Aorta (tissue), 5 donors: Measurements from ENCODE around the gene HBA1. TPM values are rescaled to one million over a fixed set of nuclear protein-coding genes. Genes with fewer than 3 reads are reported as not detected.
"Not testable (repeated sequence)": the region's sequence is repeated elsewhere in the genome, so short reads cannot be mapped to it uniquely, and the experiment has no call there.

Source experiments
- ATAC-seq: fragments of 200-7000 bp; cut with Tn5 transposase; one replicate; pipeline ENCODE4 v1.9.1; 2022; ENCODE audit warnings: moderate library complexity; ENCODE audit not compliant: low FRiP score
- DNase-seq, 2 donors: peaks; one replicate each; pipeline ENCODE4 v3.0.0-alpha.2; 2020
- H3K27ac ChIP-seq, 2 donors: one replicate each; pipeline ENCODE4 v1.5.1; 2013; ENCODE audit warnings: low read length in 2 of 2, mild to moderate bottlenecking in 2 of 2, moderate library complexity in 2 of 2, control low read depth in 1 of 2, inconsistent platforms in 1 of 2, low read depth in 1 of 2
- H3K27me3 ChIP-seq, 2 donors: one replicate each; pipeline ENCODE4 v1.6.1; 2013; ENCODE audit warnings: control low read depth in 1 of 2, low read length in 1 of 2, mild to moderate bottlenecking in 1 of 2, moderate library complexity in 1 of 2; ENCODE audit not compliant: insufficient read depth in 2 of 2, control insufficient read depth in 1 of 2
- H3K36me3 ChIP-seq, 2 donors: one replicate each; pipeline ENCODE4 v1.6.1; 2013; ENCODE audit warnings: control low read depth in 1 of 2, low read length in 1 of 2, mild to moderate bottlenecking in 1 of 2; ENCODE audit not compliant: insufficient read depth in 2 of 2, control insufficient read depth in 1 of 2
- H3K4me1 ChIP-seq, 2 donors: one replicate each; pipeline ENCODE4 v1.6.1; 2013; ENCODE audit warnings: low read length in 2 of 2, control low read depth in 1 of 2, mild to moderate bottlenecking in 1 of 2, moderate library complexity in 1 of 2; ENCODE audit not compliant: insufficient read depth in 2 of 2, control insufficient read depth in 1 of 2
- H3K4me3 ChIP-seq, 2 donors: one replicate each; pipeline ENCODE4 v1.5.1; 2013; ENCODE audit warnings: low read length in 2 of 2, control low read depth in 1 of 2, mild to moderate bottlenecking in 1 of 2
- H3K9me3 ChIP-seq: one replicate; pipeline ENCODE4 v1.6.1; 2013; ENCODE audit warnings: mild to moderate bottlenecking, low read length; ENCODE audit not compliant: control insufficient read depth
- WGBS, 2 donors: extraction: QIAGEN DNeasy Blood & Tissue Kit; methylation state at CpG; one replicate each; pipeline ENCODE4 v1.1.7; 2013; 5-methylcytosine and 5-hydroxymethylcytosine counted together
- intact Hi-C, 2 donors: fragments of 100-400 bp; cut with DNase I; formaldehyde crosslinking; loops; one replicate each; pipeline versions ENCODE4 v1.14.2 to v1.15.0; 2022
- polyA plus RNA-seq, 2 donors: library from polyadenylated mRNA; stranded (reverse); fragments of 200-250 nt; gene quantifications; one replicate each; pipeline ENCODE4 v1.2.3, GENCODE V29; 2013
- total RNA-seq, 2 donors: library from RNA; stranded (reverse); fragmentation: NEBNext Ultra II Directional; extraction: Animal tissue kit (Norgen Biotek cat#: 25700); gene quantifications; one replicate each; pipeline ENCODE4 v1.2.1, GENCODE V29; 2021
- donor health status: healthy with polysubstance abuse.
- donor health status: Bipolar disorder and iron deficiency.
- donor health status: DM: no; HTN: no; CAD: no.
- donor health status: DM: no; HTN: no; CAD: no.
- donor health status: DM: yes; HTN: yes; CAD: no.

The HBA1 gene
- total and polyA plus RNA-seq, 4 donors: 8.0 to 1,337 (median 559) TPM; not detected in 1

- intact Hi-C loops: not testable (repeated sequence)
These were observed 27.6 kb downstream of the HBA1 start for GRCh38 chr16:204046-204445.

GRCh38 chr16:209359-209758, 32.9 kb downstream of the HBA1 start:
- ATAC-seq, H3K27me3 ChIP-seq, DNase-seq, H3K4me3 ChIP-seq, H3K27ac ChIP-seq, H3K4me1 ChIP-seq, intact Hi-C loops, H3K9me3 ChIP-seq: not testable (repeated sequence)
- 82 to 83% methylated on average over 4 of the region's 4 CpGs for WGBS, 2 donors
- peaks cover 12 to 16% of the 10 kb centered on the region in 2 donors for H3K36me3 ChIP-seq

More at GRCh38 chr16:204046-204445, 27.6 kb downstream of the HBA1 start:
- H3K9me3 ChIP-seq, DNase-seq, H3K27me3 ChIP-seq, H3K4me1 ChIP-seq, H3K27ac ChIP-seq, ATAC-seq, H3K4me3 ChIP-seq: not testable (repeated sequence)
- WGBS, 2 donors: 94 to 98% methylated on average over 9 of the region's 9 CpGs
- H3K36me3 ChIP-seq: peaks cover 13 to 16% of the 10 kb centered on the region in 2 donors

GRCh38 chr16:211631-212180, 35.2 kb downstream of the HBA1 start:
- H3K9me3 ChIP-seq, intact Hi-C loops, H3K4me3 ChIP-seq, ATAC-seq, H3K27me3 ChIP-seq, H3K4me1 ChIP-seq, DNase-seq, H3K27ac ChIP-seq: not testable (repeated sequence)
- H3K36me3 ChIP-seq: peaks cover 2 to 11% of the 10 kb centered on the region in 2 donors
- 88% methylated on average over 14 of the region's 14 CpGs for WGBS, 2 donors

GRCh38 chr16:212999-213398, 36.5 kb downstream of the HBA1 start:
- ATAC-seq (no peak), DNase-seq (no peak)
- intact Hi-C loops: no loop called here
- Histone ChIP-seq H3K36me3 (peaks cover 2 to 6% of the 10 kb centered on the region in 2 donors), H3K9me3 (no peaks in the 10 kb centered on the region), H3K4me1 (no peaks in the 10 kb centered on the region), H3K27me3 (no peaks in the 10 kb centered on the region), H3K4me3 (no peak overlapping the region), H3K27ac (no peak overlapping the region)
- WGBS, 2 donors: 87 to 92% methylated on average over 3 of the region's 3 CpGs

DNA sequence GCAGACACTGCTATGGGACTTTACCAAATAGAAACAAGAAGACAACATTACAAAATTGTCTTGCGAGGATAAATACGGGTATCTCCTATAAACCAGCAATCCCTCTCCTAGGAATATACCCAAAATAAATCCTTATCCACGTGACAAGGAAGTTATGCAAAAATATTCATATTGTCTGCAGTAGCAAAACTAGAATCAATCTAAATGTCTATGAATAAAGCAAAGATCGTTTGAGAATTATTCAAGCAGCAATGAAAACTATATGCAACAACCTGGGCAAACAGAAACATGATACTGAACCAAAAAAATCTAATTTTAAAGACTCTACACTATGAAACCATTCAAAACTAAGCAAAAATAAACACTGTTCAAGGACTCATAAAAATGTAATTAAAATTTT, 43.5 kb downstream of the HBA1 start:
- 62 to 67% methylated on average over 4 of the region's 4 CpGs for WGBS, 2 donors
- H3K9me3 ChIP-seq: no peaks in the 10 kb centered on the region
- no peak for ATAC-seq
- no peak for DNase-seq
- H3K36me3 ChIP-seq: peaks cover 2 to 6% of the 10 kb centered on the region in 2 donors
- intact Hi-C loops: no loop called here
- H3K27me3 ChIP-seq: no peaks in the 10 kb centered on the region
- no peak overlapping the region for H3K4me3 ChIP-seq
- no peak overlapping the region for H3K27ac ChIP-seq
- no peaks in the 10 kb centered on the region for H3K4me1 ChIP-seq

Other genes starting within 250 kb of the HBA1 start
- gene POLR3K, start 123.1 kb upstream of the HBA1 start, total RNA-seq: 1 to 10 TPM; 6.0 to 6.1 TPM
- 10 to 100 TPM in 1 of 2 donors, 1 to 10 TPM in 1; 8.5 to 10.9 TPM for gene POLR3K, start 123.1 kb upstream of the HBA1 start, polyA plus RNA-seq
- gene SNRNP25, start 122.9 kb upstream of the HBA1 start, total RNA-seq: 10 to 100 TPM; 10.7 to 11.1 TPM
- 10 to 100 TPM; 18.5 to 32.2 TPM for gene SNRNP25, start 122.9 kb upstream of the HBA1 start, polyA plus RNA-seq
- 10 to 100 TPM; 79.2 to 91.0 TPM for gene RHBDF1, start 104.0 kb upstream of the HBA1 start, total RNA-seq
- gene RHBDF1, start 104.0 kb upstream of the HBA1 start, polyA plus RNA-seq: 100 to 1,000 TPM in 1 of 2 donors, 10 to 100 TPM in 1; 23.7 to 215 TPM
- 10 to 100 TPM; 56.2 to 59.5 TPM for gene MPG, start 98.5 kb upstream of the HBA1 start, total RNA-seq
- gene MPG, start 98.5 kb upstream of the HBA1 start, polyA plus RNA-seq: 100 to 1,000 TPM in 1 of 2 donors, 10 to 100 TPM in 1; 88.7 to 213 TPM
- gene NPRL3, start 38.0 kb upstream of the HBA1 start, total RNA-seq: 10 to 100 TPM; 13.4 to 29.0 TPM
- gene NPRL3, start 38.0 kb upstream of the HBA1 start, polyA plus RNA-seq: 10 to 100 TPM in 1 of 2 donors, 1 to 10 TPM in 1; 5.8 to 16.3 TPM
- gene HBZ, start 24.0 kb upstream of the HBA1 start, total RNA-seq: not detected
- gene HBZ, start 24.0 kb upstream of the HBA1 start, polyA plus RNA-seq: not detected
- 1 to 10 TPM in 1 of 2 donors, not detected in 1; 3.1 TPM for gene HBM, start 10.7 kb upstream of the HBA1 start, total RNA-seq
- not detected for gene HBM, start 10.7 kb upstream of the HBA1 start, polyA plus RNA-seq
- 1,000 to 10,000 TPM in 1 of 2 donors, 100 to 1,000 TPM in 1; 448 to 1,265 TPM for gene HBA2, start 3.8 kb upstream of the HBA1 start, total RNA-seq
- gene HBA2, start 3.8 kb upstream of the HBA1 start, polyA plus RNA-seq: 10 to 100 TPM; 30.6 to 35.8 TPM
- gene HBQ1, start 3.8 kb downstream of the HBA1 start, total RNA-seq: not detected
- not detected for gene HBQ1, start 3.8 kb downstream of the HBA1 start, polyA plus RNA-seq
- 10 to 100 TPM; 69.5 to 98.5 TPM for gene LUC7L, start 52.8 kb downstream of the HBA1 start, total RNA-seq
- 100 to 1,000 TPM in 1 of 2 donors, 10 to 100 TPM in 1; 28.4 to 346 TPM for gene LUC7L, start 52.8 kb downstream of the HBA1 start, polyA plus RNA-seq
- gene FAM234A, start 58.1 kb downstream of the HBA1 start, total RNA-seq: 10 to 100 TPM; 58.0 to 60.7 TPM
- gene FAM234A, start 58.1 kb downstream of the HBA1 start, polyA plus RNA-seq: 10 to 100 TPM; 32.2 to 53.0 TPM
- 10 to 100 TPM in 1 of 2 donors, 1 to 10 TPM in 1; 3.3 to 35.2 TPM for gene RGS11, start 99.3 kb downstream of the HBA1 start, total RNA-seq
- 10 to 100 TPM in 1 of 2 donors, 1 to 10 TPM in 1; 5.4 to 76.5 TPM for gene RGS11, start 99.3 kb downstream of the HBA1 start, polyA plus RNA-seq
- gene ARHGDIG, start 103.9 kb downstream of the HBA1 start, total RNA-seq: 1 to 10 TPM in 1 of 2 donors, not detected in 1; 3.1 TPM
- under 1 TPM in 1 of 2 donors, not detected in 1; 0.75 TPM for gene ARHGDIG, start 103.9 kb downstream of the HBA1 start, polyA plus RNA-seq
- 1 to 10 TPM in 1 of 2 donors, not detected in 1; 1.6 TPM for gene PDIA2, start 106.5 kb downstream of the HBA1 start, total RNA-seq
- 1 to 10 TPM; 5.3 to 6.3 TPM for gene PDIA2, start 106.5 kb downstream of the HBA1 start, polyA plus RNA-seq
- 10 to 100 TPM; 17.0 to 19.8 TPM for gene AXIN1, start 176.0 kb downstream of the HBA1 start, total RNA-seq
- gene AXIN1, start 176.0 kb downstream of the HBA1 start, polyA plus RNA-seq: 10 to 100 TPM in 1 of 2 donors, 1 to 10 TPM in 1; 9.1 to 14.2 TPM
- 10 to 100 TPM; 35.5 to 38.0 TPM for gene MRPL28, start 193.9 kb downstream of the HBA1 start, total RNA-seq
- 100 to 1,000 TPM in 1 of 2 donors, 10 to 100 TPM in 1; 42.6 to 107 TPM for gene MRPL28, start 193.9 kb downstream of the HBA1 start, polyA plus RNA-seq
- gene PGAP6, start 205.3 kb downstream of the HBA1 start, total RNA-seq: 10 to 100 TPM; 38.9 to 39.0 TPM
- gene PGAP6, start 205.3 kb downstream of the HBA1 start, polyA plus RNA-seq: 10 to 100 TPM; 27.4 to 41.4 TPM
- gene NME4, start 220.5 kb downstream of the HBA1 start, total RNA-seq: 10 to 100 TPM; 65.6 to 81.9 TPM
- 100 to 1,000 TPM in 1 of 2 donors, 10 to 100 TPM in 1; 95.5 to 128 TPM for gene NME4, start 220.5 kb downstream of the HBA1 start, polyA plus RNA-seq
- gene DECR2, start 225.2 kb downstream of the HBA1 start, total RNA-seq: 10 to 100 TPM; 10.9 to 15.9 TPM
- gene DECR2, start 225.2 kb downstream of the HBA1 start, polyA plus RNA-seq: 10 to 100 TPM; 16.2 to 21.8 TPM
- gene RAB11FIP3, start 249.0 kb downstream of the HBA1 start, total RNA-seq: 10 to 100 TPM; 60.5 to 63.3 TPM
- 10 to 100 TPM; 22.0 to 68.8 TPM for gene RAB11FIP3, start 249.0 kb downstream of the HBA1 start, polyA plus RNA-seq